ENCODE measurements around the gene VWA7.

Gene VWA7

GRCh38 chr6:31729979-31730630 lies 47.0 kb downstream of the VWA7 start:
- DNase-seq (ENCODE audit: low read depth) = peak; percentile 64

- peak; percentile 74 for DNase-seq (ENCODE audit: low read depth)
Measured at GRCh38 chr6:31729515-31729978, 47.6 kb downstream of the VWA7 start.

- no peak for DNase-seq (ENCODE audit: low read depth)
Measured at GRCh38 chr6:31728767-31729514, 48.2 kb downstream of the VWA7 start, which contains the start of gene DDAH2. Gene DDAH2 (minus strand): TSS chr6:31729299. CDS start chr6:31729161, 138 bp downstream.

GRCh38 chr6:31727717-31728671 lies 49.1 kb downstream of the VWA7 start:
- DNase-seq (ENCODE audit: low read depth) = no peak

GRCh38 chr6:31727034-31727716 lies 50.0 kb downstream of the VWA7 start:
- DNase-seq (ENCODE audit: low read depth) = no peak

- DNase-seq (ENCODE audit: low read depth) = no peak
Measured at GRCh38 chr6:31725502-31726350, 51.4 kb downstream of the VWA7 start.

GRCh38 chr6:31723980-31724691 lies 53.0 kb downstream of the VWA7 start:
- DNase-seq (ENCODE audit: low read depth) = no peak

- DNase-seq (ENCODE audit: low read depth) = no peak
Measured at GRCh38 chr6:31723245-31723979, 53.7 kb downstream of the VWA7 start, which contains the start of gene MPIG6B. Gene MPIG6B (plus strand): TSS chr6:31723373. CDS start chr6:31723384, 11 bp downstream.

- no peak for DNase-seq (ENCODE audit: low read depth)
Measured at GRCh38 chr6:31722173-31722572, 55.0 kb downstream of the VWA7 start.

GRCh38 chr6:31721351-31722020 lies 55.6 kb downstream of the VWA7 start, which contains the start of gene LY6G6C:
Gene LY6G6C (minus strand): TSS chr6:31721746. CDS start chr6:31721679, 67 bp downstream.
- DNase-seq (ENCODE audit: low read depth) = no peak

- DNase-seq (ENCODE audit: low read depth) = no peak
Measured at GRCh38 chr6:31720196-31720770, 56.8 kb downstream of the VWA7 start.

- no peak for DNase-seq (ENCODE audit: low read depth)
Measured at GRCh38 chr6:31719001-31719400, 58.1 kb downstream of the VWA7 start.

GRCh38 chr6:31718265-31718664 lies 58.9 kb downstream of the VWA7 start:
- no peak for DNase-seq (ENCODE audit: low read depth)

GRCh38 chr6:31717499-31718222 lies 59.5 kb downstream of the VWA7 start:
- DNase-seq (ENCODE audit: low read depth) = no peak
